ENCODE results near the gene PPEF2. TPM values are rescaled to one million over a fixed set of nuclear protein-coding genes. Genes with fewer than 3 reads are reported as not detected.

Gene PPEF2
- polyA plus RNA-seq, 3 donors: 0.25 TPM; not detected in 2

DNA sequence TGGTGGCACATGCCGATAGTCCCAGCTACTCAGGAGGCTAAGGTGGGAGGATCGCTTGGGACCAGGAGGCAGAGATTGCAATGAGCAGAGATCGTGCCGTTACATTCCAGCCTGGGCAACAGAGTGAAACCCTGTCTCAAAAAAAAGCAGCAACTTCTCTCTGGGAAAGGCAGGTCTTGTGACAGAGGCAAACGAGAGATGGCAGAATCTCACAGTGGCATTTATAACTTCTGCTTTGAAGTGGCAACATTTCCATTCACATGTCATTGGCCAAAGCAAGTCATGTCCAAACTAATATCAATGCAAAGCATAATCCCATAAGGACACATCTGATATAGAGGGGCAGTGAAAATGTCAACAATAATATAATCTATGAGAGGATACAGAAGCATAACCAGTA, 79.8 kb downstream of the PPEF2 start:
- H3K27ac ChIP-seq (ENCODE audit: low read depth in 1 of 2, low read length in 2 of 2): no peak overlapping the region

DNA sequence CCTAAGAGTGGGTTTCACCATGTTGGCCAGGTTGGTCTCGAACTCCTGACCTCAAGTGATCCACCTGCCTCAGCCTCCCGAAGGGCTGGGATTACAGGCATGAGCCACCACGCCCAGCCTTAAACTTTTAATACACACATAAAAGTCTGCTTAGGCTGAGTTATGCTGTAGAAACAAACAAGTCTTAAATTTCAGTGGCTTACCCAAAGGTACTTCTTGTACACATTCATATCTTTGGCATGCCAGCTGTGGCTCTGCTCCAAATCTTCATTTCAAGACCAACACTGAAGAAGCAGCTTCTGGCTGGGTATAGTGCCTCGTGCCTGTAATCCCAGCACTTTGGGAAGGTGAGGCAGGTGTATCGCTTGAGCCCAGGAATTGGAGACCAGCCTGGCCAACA, 80.3 kb downstream of the PPEF2 start:
- Histone ChIP-seq H3K4me2 (replicated peaks; ENCODE audit: extremely low read depth, low read length, poor library complexity, severe bottlenecking) (no peak overlapping the region), H3K9me3 (replicated peaks in 1 of 2; ENCODE audit: control insufficient read depth in 1 of 2, insufficient read depth in 1 of 2, low read length in 2 of 2) (no peaks in the 10 kb centered on the region), H3K4me3 (replicated peaks in 1 of 3; ENCODE audit: low read depth in 2 of 3, low read length in 3 of 3) (no peak overlapping the region), H3K36me3 (replicated peaks in 1 of 2; ENCODE audit: control insufficient read depth in 1 of 2, insufficient read depth in 2 of 2, low read length in 2 of 2) (peaks cover 0 to 4% of the 10 kb centered on the region in 2 donors), H3K79me2 (ENCODE audit: insufficient read depth, low read length) (no peaks in the 10 kb centered on the region), H3K4me1 (ENCODE audit: control insufficient read depth in 1 of 2, insufficient read depth in 2 of 2, low read length in 2 of 2) (no peaks in the 10 kb centered on the region), H2AFZ (ENCODE audit: insufficient read depth, low read depth, low read length, poor library complexity, severe bottlenecking) (no peak overlapping the region), H3K27me3 (ENCODE audit: control insufficient read depth in 2 of 2, insufficient read depth in 2 of 2, low read length in 2 of 2) (no peaks in the 10 kb centered on the region), H3K27ac (ENCODE audit: low read depth in 1 of 2, low read length in 2 of 2) (no peak overlapping the region), H4K20me1 (ENCODE audit: insufficient read depth, low read length) (no peaks in the 10 kb centered on the region), H3K9ac (ENCODE audit: insufficient read depth, low read length, poor library complexity, severe bottlenecking) (no peak overlapping the region)
- peaks cover 5% of the 10 kb centered on the region for H3K4me1 Mint-ChIP-seq
- H3K9me3 Mint-ChIP-seq: no peaks in the 10 kb centered on the region
- H3K36me3 Mint-ChIP-seq: no peaks in the 10 kb centered on the region
- 100% methylated on average over 1 of the region's 5 CpGs for WGBS (ENCODE audit: insufficient coverage)
- H3K27ac Mint-ChIP-seq: no peak overlapping the region
- DNase-seq: no peak
- H3K27me3 Mint-ChIP-seq (ENCODE audit: low read depth in 3 of 3): peaks cover 0 to 2% (median 0%) of the 10 kb centered on the region in 3 donors
- intact Hi-C loops (cut with micrococcal nuclease): no loop called here
- H3K4me3 Mint-ChIP-seq: no peak overlapping the region
- TF ChIP-seq, protein P1, sequence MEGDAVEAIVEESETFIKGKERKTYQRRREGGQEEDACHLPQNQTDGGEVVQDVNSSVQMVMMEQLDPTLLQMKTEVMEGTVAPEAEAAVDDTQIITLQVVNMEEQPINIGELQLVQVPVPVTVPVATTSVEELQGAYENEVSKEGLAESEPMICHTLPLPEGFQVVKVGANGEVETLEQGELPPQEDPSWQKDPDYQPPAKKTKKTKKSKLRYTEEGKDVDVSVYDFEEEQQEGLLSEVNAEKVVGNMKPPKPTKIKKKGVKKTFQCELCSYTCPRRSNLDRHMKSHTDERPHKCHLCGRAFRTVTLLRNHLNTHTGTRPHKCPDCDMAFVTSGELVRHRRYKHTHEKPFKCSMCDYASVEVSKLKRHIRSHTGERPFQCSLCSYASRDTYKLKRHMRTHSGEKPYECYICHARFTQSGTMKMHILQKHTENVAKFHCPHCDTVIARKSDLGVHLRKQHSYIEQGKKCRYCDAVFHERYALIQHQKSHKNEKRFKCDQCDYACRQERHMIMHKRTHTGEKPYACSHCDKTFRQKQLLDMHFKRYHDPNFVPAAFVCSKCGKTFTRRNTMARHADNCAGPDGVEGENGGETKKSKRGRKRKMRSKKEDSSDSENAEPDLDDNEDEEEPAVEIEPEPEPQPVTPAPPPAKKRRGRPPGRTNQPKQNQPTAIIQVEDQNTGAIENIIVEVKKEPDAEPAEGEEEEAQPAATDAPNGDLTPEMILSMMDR (IDR thresholded peaks at IDR 0.05): no peak

More for the DNA sequence above, 79.8 kb downstream of the PPEF2 start:
- Histone ChIP-seq H3K9me3 (replicated peaks in 1 of 2; ENCODE audit: control insufficient read depth in 1 of 2, insufficient read depth in 1 of 2, low read length in 2 of 2) (no peaks in the 10 kb centered on the region), H2AFZ (ENCODE audit: insufficient read depth, low read depth, low read length, poor library complexity, severe bottlenecking) (no peak overlapping the region), H3K79me2 (ENCODE audit: insufficient read depth, low read length) (no peaks in the 10 kb centered on the region), H4K20me1 (ENCODE audit: insufficient read depth, low read length) (no peaks in the 10 kb centered on the region), H3K4me2 (replicated peaks; ENCODE audit: extremely low read depth, low read length, poor library complexity, severe bottlenecking) (no peak overlapping the region), H3K4me1 (ENCODE audit: control insufficient read depth in 1 of 2, insufficient read depth in 2 of 2, low read length in 2 of 2) (no peaks in the 10 kb centered on the region), H3K9ac (ENCODE audit: insufficient read depth, low read length, poor library complexity, severe bottlenecking) (no peak overlapping the region), H3K27me3 (ENCODE audit: control insufficient read depth in 2 of 2, insufficient read depth in 2 of 2, low read length in 2 of 2) (no peaks in the 10 kb centered on the region), H3K4me3 (replicated peaks in 1 of 3; ENCODE audit: low read depth in 2 of 3, low read length in 3 of 3) (no peak overlapping the region), H3K36me3 (replicated peaks in 1 of 2; ENCODE audit: control insufficient read depth in 1 of 2, insufficient read depth in 2 of 2, low read length in 2 of 2) (no peaks in the 10 kb centered on the region)
- Mint-ChIP-seq H3K4me1 (peaks cover 5% of the 10 kb centered on the region), H3K36me3 (no peaks in the 10 kb centered on the region), H3K4me3 (no peak overlapping the region), H3K9me3 (no peaks in the 10 kb centered on the region), H3K27me3 (ENCODE audit: low read depth in 3 of 3) (peaks cover 0 to 2% (median 0%) of the 10 kb centered on the region in 3 donors), H3K27ac (no peak overlapping the region)
- intact Hi-C loops (cut with micrococcal nuclease): no loop called here
- 70% methylated on average over 5 of the region's 5 CpGs for WGBS (ENCODE audit: insufficient coverage)
- TF ChIP-seq, protein P1 (IDR thresholded peaks at IDR 0.05): no peak
- no peak for DNase-seq
